Testis (tissue), 2 donors: ENCODE data around the gene UTS2B.

ENCODE experiments used
- POLR2A ChIP-seq: fragments of 450-650 bp; IDR thresholded peaks from one replicate; pipeline ENCODE4 v1.6.1; 2017; ENCODE audit warnings: antibody characterized with exemption, mild to moderate bottlenecking, moderate library complexity
- TF ChIP-seq, protein P1 (sequence below), 3 experiments: fragments of 450-650 bp in 2 of 3; fragments of 200-600 bp in 1 of 3; sonication (generic) in 1 of 3; IDR thresholded peaks; one replicate each; pipeline ENCODE4 v1.5.1; 2016 to 2019; ENCODE audit warnings: antibody characterized with exemption in 3 of 3, mild to moderate bottlenecking in 2 of 3, moderate library complexity in 1 of 3

DNA sequence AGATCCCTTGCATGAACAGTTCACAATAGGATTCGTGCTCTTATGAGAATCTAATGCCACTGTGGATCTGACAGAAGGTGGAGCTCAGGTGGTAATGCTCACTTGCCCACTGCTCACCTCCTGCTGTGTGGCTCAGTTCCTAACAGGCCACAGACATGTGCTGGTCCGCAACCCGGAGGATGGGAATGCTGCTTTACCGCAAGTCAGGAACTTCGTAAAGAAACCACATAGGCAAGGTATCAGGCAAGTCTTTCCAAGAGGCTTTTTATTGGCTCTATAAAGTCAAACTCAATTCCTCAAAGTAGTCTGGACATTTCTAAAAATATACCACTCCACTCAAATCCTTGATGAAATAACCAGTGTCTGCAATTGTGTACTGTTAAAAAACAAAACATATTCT is 75.2 kb downstream of the UTS2B start:
- TF ChIP-seq, protein P1, sequence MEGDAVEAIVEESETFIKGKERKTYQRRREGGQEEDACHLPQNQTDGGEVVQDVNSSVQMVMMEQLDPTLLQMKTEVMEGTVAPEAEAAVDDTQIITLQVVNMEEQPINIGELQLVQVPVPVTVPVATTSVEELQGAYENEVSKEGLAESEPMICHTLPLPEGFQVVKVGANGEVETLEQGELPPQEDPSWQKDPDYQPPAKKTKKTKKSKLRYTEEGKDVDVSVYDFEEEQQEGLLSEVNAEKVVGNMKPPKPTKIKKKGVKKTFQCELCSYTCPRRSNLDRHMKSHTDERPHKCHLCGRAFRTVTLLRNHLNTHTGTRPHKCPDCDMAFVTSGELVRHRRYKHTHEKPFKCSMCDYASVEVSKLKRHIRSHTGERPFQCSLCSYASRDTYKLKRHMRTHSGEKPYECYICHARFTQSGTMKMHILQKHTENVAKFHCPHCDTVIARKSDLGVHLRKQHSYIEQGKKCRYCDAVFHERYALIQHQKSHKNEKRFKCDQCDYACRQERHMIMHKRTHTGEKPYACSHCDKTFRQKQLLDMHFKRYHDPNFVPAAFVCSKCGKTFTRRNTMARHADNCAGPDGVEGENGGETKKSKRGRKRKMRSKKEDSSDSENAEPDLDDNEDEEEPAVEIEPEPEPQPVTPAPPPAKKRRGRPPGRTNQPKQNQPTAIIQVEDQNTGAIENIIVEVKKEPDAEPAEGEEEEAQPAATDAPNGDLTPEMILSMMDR (IDR thresholded peaks at IDR 0.05), result no peak
- no peak for TF ChIP-seq POLR2A
